ENCODE measurements around the gene UBE2V1.

GRCh38 chr20:50058662-50059402 is 54.1 kb downstream of the UBE2V1 start:
- TF ChIP-seq, protein P1, sequence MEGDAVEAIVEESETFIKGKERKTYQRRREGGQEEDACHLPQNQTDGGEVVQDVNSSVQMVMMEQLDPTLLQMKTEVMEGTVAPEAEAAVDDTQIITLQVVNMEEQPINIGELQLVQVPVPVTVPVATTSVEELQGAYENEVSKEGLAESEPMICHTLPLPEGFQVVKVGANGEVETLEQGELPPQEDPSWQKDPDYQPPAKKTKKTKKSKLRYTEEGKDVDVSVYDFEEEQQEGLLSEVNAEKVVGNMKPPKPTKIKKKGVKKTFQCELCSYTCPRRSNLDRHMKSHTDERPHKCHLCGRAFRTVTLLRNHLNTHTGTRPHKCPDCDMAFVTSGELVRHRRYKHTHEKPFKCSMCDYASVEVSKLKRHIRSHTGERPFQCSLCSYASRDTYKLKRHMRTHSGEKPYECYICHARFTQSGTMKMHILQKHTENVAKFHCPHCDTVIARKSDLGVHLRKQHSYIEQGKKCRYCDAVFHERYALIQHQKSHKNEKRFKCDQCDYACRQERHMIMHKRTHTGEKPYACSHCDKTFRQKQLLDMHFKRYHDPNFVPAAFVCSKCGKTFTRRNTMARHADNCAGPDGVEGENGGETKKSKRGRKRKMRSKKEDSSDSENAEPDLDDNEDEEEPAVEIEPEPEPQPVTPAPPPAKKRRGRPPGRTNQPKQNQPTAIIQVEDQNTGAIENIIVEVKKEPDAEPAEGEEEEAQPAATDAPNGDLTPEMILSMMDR (IDR thresholded peaks at IDR 0.05; ENCODE audit: insufficient read depth, low read length, poor library complexity, severe bottlenecking) = no peak
- TF ChIP-seq EZH2phosphoT487 (conservative IDR thresholded peaks at IDR 0.05; ENCODE audit: low read length) = no peak

All from SU-DHL-6 (cell line).